Measurements from ENCODE around the gene PHACTR4.

The PHACTR4 gene

GRCh38 chr1:28482702-28483101 lies 113.2 kb downstream of the PHACTR4 start:
- H3K4me3 ChIP-seq (ENCODE audit: control insufficient read depth, low read depth, low read length), result no peak overlapping the region
- no peak for DNase-seq (ENCODE audit: low read depth)
- no peak for TF ChIP-seq CTCF (conservative IDR thresholded peaks at IDR 0.05; ENCODE audit: control insufficient read depth, insufficient read depth, low read depth, low read length)

- no peak for TF ChIP-seq CTCF (conservative IDR thresholded peaks at IDR 0.05; ENCODE audit: control insufficient read depth, insufficient read depth, low read depth, low read length)
- DNase-seq (ENCODE audit: low read depth), result no peak
- H3K4me3 ChIP-seq (ENCODE audit: control insufficient read depth, low read depth, low read length), result no peak overlapping the region
Measured at GRCh38 chr1:28494737-28495136, 125.2 kb downstream of the PHACTR4 start.

- TF ChIP-seq CTCF (conservative IDR thresholded peaks at IDR 0.05; ENCODE audit: control insufficient read depth, insufficient read depth, low read depth, low read length), result no peak
- H3K4me3 ChIP-seq (ENCODE audit: control insufficient read depth, low read depth, low read length), result no peak overlapping the region
- no peak for DNase-seq (ENCODE audit: low read depth)
Measured at GRCh38 chr1:28499553-28499952, 130.0 kb downstream of the PHACTR4 start.

GRCh38 chr1:28501925-28502324 lies 132.4 kb downstream of the PHACTR4 start:
- no peak for TF ChIP-seq CTCF (conservative IDR thresholded peaks at IDR 0.05; ENCODE audit: control insufficient read depth, insufficient read depth, low read depth, low read length)
- DNase-seq (ENCODE audit: low read depth), result no peak
- no peak overlapping the region for H3K4me3 ChIP-seq (ENCODE audit: control insufficient read depth, low read depth, low read length)

- DNase-seq (ENCODE audit: low read depth), result no peak
- no peak for TF ChIP-seq CTCF (conservative IDR thresholded peaks at IDR 0.05; ENCODE audit: control insufficient read depth, insufficient read depth, low read depth, low read length)
- no peak overlapping the region for H3K4me3 ChIP-seq (ENCODE audit: control insufficient read depth, low read depth, low read length)
Measured at GRCh38 chr1:28503117-28503516, 133.6 kb downstream of the PHACTR4 start.

GRCh38 chr1:28505406-28506187 lies 136.1 kb downstream of the PHACTR4 start, which contains the start of gene RCC1:
Gene RCC1 (plus strand): TSS chr1:28506043. CDS start chr1:28529867, 23,824 bp downstream.
- TF ChIP-seq CTCF (conservative IDR thresholded peaks at IDR 0.05; ENCODE audit: control insufficient read depth, insufficient read depth, low read depth, low read length), result no peak
- DNase-seq (ENCODE audit: low read depth), result peak; percentile 99
- H3K4me3 ChIP-seq (ENCODE audit: control insufficient read depth, low read depth, low read length), result peak within 1 kb of the TSS; percentile 66
